Mesothelial cell of epicardium (in vitro differentiated cells): ENCODE measurements around the gene TMEM181. TPM values are rescaled to one million over a fixed set of nuclear protein-coding genes. Genes with fewer than 3 reads are reported as not detected.
"Not testable (repeated sequence)": the region's sequence is repeated elsewhere in the genome, so short reads cannot be mapped to it uniquely, and the experiment has no call there.

Experiments used
- DNase-seq, 2 experiments: peaks; one replicate each; pipeline ENCODE4 v3.0.0; 2021; ENCODE audit warnings: low spot score in 2 of 2; ENCODE audit not compliant: unreplicated experiment in 2 of 2
- H3K27ac Mint-ChIP-seq: 2 replicates; pipeline ENCODE4 v1.8.0; 2021; ENCODE audit warnings: mixed read lengths
- H3K27me3 Mint-ChIP-seq: 2 replicates; pipeline ENCODE4 v1.8.0; 2021; ENCODE audit warnings: low read depth, mixed read lengths
- H3K36me3 Mint-ChIP-seq: 2 replicates; pipeline ENCODE4 v1.8.0; 2021; ENCODE audit warnings: mixed read lengths
- H3K4me1 Mint-ChIP-seq: 2 replicates; pipeline ENCODE4 v1.8.0; 2021; ENCODE audit warnings: mixed read lengths
- H3K4me3 Mint-ChIP-seq: 2 replicates; pipeline ENCODE4 v1.8.0; 2021; ENCODE audit warnings: mild to moderate bottlenecking, moderate library complexity, mixed read lengths
- H3K9me3 Mint-ChIP-seq: 2 replicates; pipeline ENCODE4 v1.8.0; 2021; ENCODE audit warnings: mixed read lengths
- CTCF ChIP-seq: fragments of 200-600 bp; sonication (generic); IDR thresholded peaks from one replicate; pipeline ENCODE4 v1.5.0; 2021; ENCODE audit warnings: antibody characterized with exemption; ENCODE audit not compliant: unreplicated experiment
- total RNA-seq: library from RNA; stranded (reverse); gene quantifications from 3 replicates; pipeline ENCODE4 v1.2.1, GENCODE V29; 2021

Gene TMEM181
- total RNA-seq, 1 donor from 2014 or later: 23.8 TPM

GRCh38 chr6:158666628-158667359, 106.9 kb downstream of the TMEM181 start:
- Mint-ChIP-seq H3K27ac (peak overlapping the region; percentile 31), H3K36me3 (no peaks in the 10 kb centered on the region), H3K4me3 (no peak overlapping the region), H3K9me3 (no peaks in the 10 kb centered on the region), H3K4me1 (peaks cover 68% of the 10 kb centered on the region), H3K27me3 (no peaks in the 10 kb centered on the region)
- no peak for TF ChIP-seq CTCF
- DNase-seq: no peak

GRCh38 chr6:158667360-158667981, 107.6 kb downstream of the TMEM181 start:
- Mint-ChIP-seq H3K27me3 (no peaks in the 10 kb centered on the region), H3K4me3 (no peak overlapping the region), H3K36me3 (no peaks in the 10 kb centered on the region), H3K4me1 (peaks cover 62% of the 10 kb centered on the region), H3K27ac (peak overlapping the region; percentile 31), H3K9me3 (no peaks in the 10 kb centered on the region)
- no peak for TF ChIP-seq CTCF
- no peak for DNase-seq

- H3K4me3 Mint-ChIP-seq: no peak overlapping the region
- peaks cover 49% of the 10 kb centered on the region for H3K4me1 Mint-ChIP-seq
These were observed 108.8 kb downstream of the TMEM181 start for GRCh38 chr6:158668707-158669103.

GRCh38 chr6:158669145-158670035, 109.5 kb downstream of the TMEM181 start:
- Mint-ChIP-seq H3K4me3 (no peak overlapping the region), H3K36me3 (no peaks in the 10 kb centered on the region), H3K27ac (peak overlapping the region; percentile 15), H3K4me1 (peaks cover 42% of the 10 kb centered on the region), H3K27me3 (no peaks in the 10 kb centered on the region), H3K9me3 (no peaks in the 10 kb centered on the region)
- no peak for DNase-seq
- no peak for TF ChIP-seq CTCF

More at GRCh38 chr6:158668707-158669103, 108.8 kb downstream of the TMEM181 start:
- no peak for DNase-seq
- Mint-ChIP-seq H3K27me3 (no peaks in the 10 kb centered on the region), H3K36me3 (no peaks in the 10 kb centered on the region), H3K27ac (no peak overlapping the region), H3K9me3 (no peaks in the 10 kb centered on the region)
- TF ChIP-seq CTCF: no peak

- DNase-seq, H3K27me3 Mint-ChIP-seq, H3K4me3 Mint-ChIP-seq, H3K36me3 Mint-ChIP-seq, H3K9me3 Mint-ChIP-seq, H3K27ac Mint-ChIP-seq: not testable (repeated sequence)
- peaks cover 22% of the 10 kb centered on the region for H3K4me1 Mint-ChIP-seq
These were observed 112.2 kb downstream of the TMEM181 start for GRCh38 chr6:158672119-158672518.
